RWPE1 (cell line): ENCODE measurements around the gene SLC47A1.

Source experiments
- CTCF ChIA-PET: fragments of 350-600 bp; sonication (Branson Sonifier 250); formaldehyde crosslinking; extraction: SDS; loops from one replicate; lab custom pipeline; 2021; lab: Yijun Ruan, JAX
- POLR2A ChIA-PET: fragments of 400-600 bp; formaldehyde crosslinking; extraction: SDS; loops from one replicate; lab custom pipeline; 2020; ENCODE audit warnings: antibody characterized with exemption; ENCODE audit not compliant: low non-redundant PET; lab: Yijun Ruan, JAX
- DNase-seq: peaks from one replicate; pipeline ENCODE4 v3.0.0; 2012; ENCODE audit warnings: low spot score
- H3K27ac ChIP-seq: fragments of 450-650 bp; 2 replicates; pipeline ENCODE4 v1.5.1; 2017
- CTCF ChIP-seq: fragments of 450-650 bp; conservative IDR thresholded peaks from 2 replicates; pipeline ENCODE4 v1.5.1; 2017; ENCODE audit warnings: low read depth, mild to moderate bottlenecking

SLC47A1 gene

GRCh38 chr17:19533718-19534561 lies at the start of gene SLC47A1:
SLC47A1 (plus strand) TSS chr17:19533854; CDS start chr17:19533940, 86 bp downstream.
- CTCF ChIA-PET: interaction anchor here (1.0 to 1.5 kb wide), 3 partner anchors 66 to 232 kb away, joined by 3 to 7 read pairs (median 4); no protein-coding TSS in a partner anchor
- H3K27ac ChIP-seq: peak within 1 kb of the TSS; percentile 54
- DNase-seq: peak; percentile 30
- no peak for TF ChIP-seq CTCF
- POLR2A ChIA-PET: no interaction called here

GRCh38 chr17:19485800-19486340 lies 47.8 kb upstream of the SLC47A1 start:
- CTCF ChIA-PET: interaction anchor here (0.6 kb wide), 1 partner anchor 123 kb away, joined by 3 read pairs; no protein-coding TSS in a partner anchor
- DNase-seq: no peak
- TF ChIP-seq CTCF: no peak

GRCh38 chr17:19486351-19487023 lies 47.2 kb upstream of the SLC47A1 start:
- no peak overlapping the region for H3K27ac ChIP-seq
- ChIA-PET POLR2A (no interaction called here), CTCF (interaction anchor here (0.6 kb wide), 1 partner anchor 123 kb away, joined by 3 read pairs; no protein-coding TSS in a partner anchor)
- no peak for TF ChIP-seq CTCF
- DNase-seq: no peak

More at GRCh38 chr17:19485800-19486340, 47.8 kb upstream of the SLC47A1 start:
- POLR2A ChIA-PET: no interaction called here
- H3K27ac ChIP-seq: no peak overlapping the region

- CTCF ChIA-PET: no interaction called here
- no peak overlapping the region for H3K27ac ChIP-seq
- DNase-seq: no peak
- no peak for TF ChIP-seq CTCF
- POLR2A ChIA-PET: no interaction called here
Measured at GRCh38 chr17:19487024-19487600, 46.5 kb upstream of the SLC47A1 start.

GRCh38 chr17:19492141-19492540 lies 41.5 kb upstream of the SLC47A1 start:
- no peak for DNase-seq
- TF ChIP-seq CTCF: no peak
- POLR2A ChIA-PET: no interaction called here
- H3K27ac ChIP-seq: no peak overlapping the region
- CTCF ChIA-PET: interaction anchor here (0.6 kb wide), 1 partner anchor 25 kb away, joined by 3 read pairs; no protein-coding TSS in a partner anchor
